Sigmoid colon (tissue), 7 donors: Measurements from ENCODE around the gene SULT4A1. TPM values are rescaled to one million over a fixed set of nuclear protein-coding genes. Genes with fewer than 3 reads are reported as not detected.

Experiments used
- DNase-seq: peaks from one replicate; pipeline ENCODE4 v3.0.0-alpha.2; 2019
- H3K27ac ChIP-seq, 4 donors: fragments of 200-600 bp; sonication (generic); one replicate each; pipeline ENCODE4 v1.5.1; 2016 to 2019; ENCODE audit warnings: mild to moderate bottlenecking in 1 of 4
- H3K27me3 ChIP-seq, 3 donors: fragments of 200-600 bp; sonication (generic); one replicate each; pipeline ENCODE4 v1.5.1; 2019; ENCODE audit warnings: mild to moderate bottlenecking in 1 of 3
- H3K36me3 ChIP-seq, 4 donors: fragments of 200-600 bp; sonication (generic); one replicate each; pipeline ENCODE4 v1.5.1; 2016 to 2019
- H3K4me1 ChIP-seq, 4 donors: fragments of 200-600 bp; sonication (generic); one replicate each; pipeline ENCODE4 v1.5.1; 2017 to 2019
- H3K4me3 ChIP-seq, 4 donors: fragments of 200-600 bp; sonication (generic); one replicate each; pipeline ENCODE4 v1.5.1; 2017 to 2019; ENCODE audit warnings: mild to moderate bottlenecking in 2 of 4, moderate library complexity in 1 of 4
- H3K9me3 ChIP-seq, 4 donors: fragments of 200-600 bp in 3 of 4; sonication (generic) in 3 of 4; one replicate each; pipeline versions ENCODE4 v1.5.1 to v1.6.1; 2013 to 2019
- EP300 ChIP-seq, 4 donors: sonication (generic); formaldehyde crosslinking; IDR thresholded peaks; one replicate each; pipeline ENCODE4 v1.6.1; 2017; ENCODE audit warnings: antibody characterized with exemption in 4 of 4
- POLR2A ChIP-seq, 2 donors: fragments of 450-650 bp; IDR thresholded peaks; one replicate each; pipeline ENCODE4 v1.6.1; 2016; ENCODE audit warnings: antibody characterized with exemption in 2 of 2, mild to moderate bottlenecking in 2 of 2, moderate library complexity in 2 of 2
- POLR2AphosphoS5 ChIP-seq, 4 donors: sonication (generic); formaldehyde crosslinking; IDR thresholded peaks; one replicate each; pipeline ENCODE4 v1.6.1; 2017; ENCODE audit warnings: antibody characterized with exemption in 4 of 4
- WGBS, 2 donors: extraction: QIAGEN DNeasy Blood & Tissue Kit; methylation state at CpG; one replicate each; pipeline ENCODE4 v1.1.7; 2013; 5-methylcytosine and 5-hydroxymethylcytosine counted together
- intact Hi-C: fragments of 100-400 bp; cut with DNase I; formaldehyde crosslinking; loops from one replicate; pipeline ENCODE4 v1.15.1; 2023
- polyA plus RNA-seq, 3 donors: library from polyadenylated mRNA; stranded (reverse); fragments of 200-250 nt; gene quantifications; one replicate each; pipeline ENCODE4 v1.2.3, GENCODE V29; 2013
- total RNA-seq, 4 donors: library from RNA; depleted of rRNA; stranded (reverse); fragments of >200 nt; gene quantifications; one replicate each; pipeline ENCODE4 v1.1.0, GENCODE V29; 2016
- TF ChIP-seq, protein P1 (sequence below), 4 experiments: fragments of 450-650 bp in 3 of 4; fragments of 200-600 bp in 1 of 4; IDR thresholded peaks; one replicate each; pipeline ENCODE4 v1.5.1; 2016 to 2019; ENCODE audit warnings: antibody characterized with exemption in 4 of 4, mild to moderate bottlenecking in 3 of 4, moderate library complexity in 2 of 4
- donor health status: healthy with polysubstance abuse.
- donor health status: Bipolar disorder and iron deficiency.
- donor health status: healthy.

The SULT4A1 gene
- total and polyA plus RNA-seq, 7 donors, result 1.3 to 3.9 (median 2.2) TPM; not detected in 2

DNA sequence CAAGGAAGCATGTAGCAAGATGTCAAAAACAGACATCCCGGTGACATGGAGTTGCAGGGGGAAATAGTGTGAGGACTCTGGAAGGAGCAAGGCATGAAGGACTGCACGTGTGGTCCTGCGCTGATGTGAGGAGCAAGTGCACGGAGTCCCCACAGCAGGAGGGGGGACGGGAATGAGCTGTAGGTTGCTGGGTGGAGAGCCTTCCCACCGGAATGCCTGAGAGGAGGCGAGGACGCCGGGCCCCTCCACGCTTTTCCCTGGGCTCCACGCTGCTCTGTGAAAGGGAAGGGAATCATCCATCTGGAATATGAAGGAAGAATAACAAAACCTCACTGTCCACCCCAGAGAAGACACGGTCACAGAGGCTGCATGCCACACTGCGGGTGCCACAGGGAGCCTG lies 26.6 kb downstream of the SULT4A1 start:
- no peak for DNase-seq
- WGBS, 2 donors, result 85 to 93% methylated on average over 13 of the region's 13 CpGs
- Histone ChIP-seq H3K36me3 (no peaks in the 10 kb centered on the region), H3K9me3 (no peaks in the 10 kb centered on the region), H3K27me3 (peaks cover 0 to 17% (median 0%) of the 10 kb centered on the region in 3 donors), H3K4me1 (no peaks in the 10 kb centered on the region), H3K4me3 (no peak overlapping the region), H3K27ac (no peak overlapping the region)
- intact Hi-C loops, result no loop called here
- TF ChIP-seq, protein P1, sequence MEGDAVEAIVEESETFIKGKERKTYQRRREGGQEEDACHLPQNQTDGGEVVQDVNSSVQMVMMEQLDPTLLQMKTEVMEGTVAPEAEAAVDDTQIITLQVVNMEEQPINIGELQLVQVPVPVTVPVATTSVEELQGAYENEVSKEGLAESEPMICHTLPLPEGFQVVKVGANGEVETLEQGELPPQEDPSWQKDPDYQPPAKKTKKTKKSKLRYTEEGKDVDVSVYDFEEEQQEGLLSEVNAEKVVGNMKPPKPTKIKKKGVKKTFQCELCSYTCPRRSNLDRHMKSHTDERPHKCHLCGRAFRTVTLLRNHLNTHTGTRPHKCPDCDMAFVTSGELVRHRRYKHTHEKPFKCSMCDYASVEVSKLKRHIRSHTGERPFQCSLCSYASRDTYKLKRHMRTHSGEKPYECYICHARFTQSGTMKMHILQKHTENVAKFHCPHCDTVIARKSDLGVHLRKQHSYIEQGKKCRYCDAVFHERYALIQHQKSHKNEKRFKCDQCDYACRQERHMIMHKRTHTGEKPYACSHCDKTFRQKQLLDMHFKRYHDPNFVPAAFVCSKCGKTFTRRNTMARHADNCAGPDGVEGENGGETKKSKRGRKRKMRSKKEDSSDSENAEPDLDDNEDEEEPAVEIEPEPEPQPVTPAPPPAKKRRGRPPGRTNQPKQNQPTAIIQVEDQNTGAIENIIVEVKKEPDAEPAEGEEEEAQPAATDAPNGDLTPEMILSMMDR (IDR thresholded peaks at IDR 0.05), result no peak
- TF ChIP-seq EP300 (IDR thresholded peaks at IDR 0.05) (no peak), POLR2A (IDR thresholded peaks at IDR 0.05) (no peak), POLR2AphosphoS5 (IDR thresholded peaks at IDR 0.05) (no peak)

DNA sequence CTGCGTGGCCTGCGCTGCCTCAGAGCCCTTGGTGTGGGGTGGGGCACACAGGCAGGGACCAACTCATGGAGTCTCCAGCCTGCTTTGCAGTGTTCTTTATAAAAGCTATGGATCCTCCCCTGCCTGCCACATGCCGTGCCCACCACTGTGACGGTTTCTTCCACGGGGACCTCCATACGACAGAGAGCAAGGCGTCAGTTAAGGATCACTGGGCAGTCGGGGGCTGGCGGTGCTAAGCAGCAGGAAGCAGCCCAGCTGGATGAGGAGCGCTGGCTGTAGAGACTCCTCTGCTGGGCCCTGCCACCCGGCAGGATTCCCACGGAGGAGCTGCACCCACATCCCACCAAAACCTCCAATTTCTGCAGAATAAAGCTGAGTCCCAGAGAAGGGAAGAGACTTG lies 27.1 kb downstream of the SULT4A1 start:
- no peak for DNase-seq
- intact Hi-C loops, result no loop called here
- Histone ChIP-seq H3K4me3 (no peak overlapping the region), H3K4me1 (no peaks in the 10 kb centered on the region), H3K27ac (no peak overlapping the region), H3K36me3 (no peaks in the 10 kb centered on the region), H3K27me3 (peaks cover 0 to 17% (median 0%) of the 10 kb centered on the region in 3 donors), H3K9me3 (no peaks in the 10 kb centered on the region)
- 72 to 74% methylated on average over 12 of the region's 12 CpGs for WGBS, 2 donors
- TF ChIP-seq, protein P1 (IDR thresholded peaks at IDR 0.05), result no peak
- no peak for TF ChIP-seq POLR2A (IDR thresholded peaks at IDR 0.05)
- no peak for TF ChIP-seq EP300 (IDR thresholded peaks at IDR 0.05)
- no peak for TF ChIP-seq POLR2AphosphoS5 (IDR thresholded peaks at IDR 0.05)

DNA sequence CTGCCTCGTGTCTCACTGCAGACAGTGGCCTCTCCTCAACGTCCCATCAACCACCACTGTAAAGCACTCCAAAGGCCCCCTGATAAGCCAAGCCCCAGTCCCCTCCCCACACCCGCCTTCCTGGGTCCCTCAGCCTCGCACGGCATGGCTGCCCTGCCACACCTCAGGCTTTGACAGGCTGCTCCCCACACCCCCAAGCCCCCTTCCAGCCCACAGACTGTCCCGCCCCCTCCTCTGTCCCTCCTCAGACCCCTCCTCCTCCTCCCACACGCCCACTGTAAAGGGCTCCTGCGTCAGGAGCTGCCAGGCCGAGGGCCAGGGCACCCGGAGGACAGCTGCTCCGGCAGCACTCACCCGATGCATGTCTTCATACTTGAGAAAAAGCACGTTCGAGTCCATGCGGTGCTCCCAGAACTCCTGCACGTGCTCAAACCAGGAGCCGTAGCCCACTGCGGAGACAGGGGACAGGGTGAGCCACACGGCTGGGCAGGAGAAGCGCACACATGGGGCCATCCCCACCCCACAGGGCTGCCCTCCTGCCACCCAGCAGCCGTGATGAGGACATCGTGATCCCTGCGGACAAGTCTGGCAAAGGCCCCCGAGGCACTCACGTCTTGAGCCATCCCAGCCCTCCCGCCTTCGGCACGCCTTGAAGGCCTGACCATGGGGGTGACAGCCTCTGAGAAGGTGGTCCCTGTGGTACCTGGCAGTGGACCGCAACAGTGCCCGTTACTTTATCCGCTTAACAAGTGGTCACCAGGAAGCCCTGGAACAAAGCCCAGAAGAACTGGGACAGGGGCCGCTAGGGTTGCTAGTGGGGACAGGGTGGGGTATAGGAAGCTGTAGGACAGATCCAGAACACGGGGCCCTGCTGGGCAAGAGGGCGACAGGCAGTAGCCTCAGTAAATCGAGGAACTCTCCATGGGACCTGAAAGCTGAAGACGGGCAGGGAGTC lies 28.8 kb downstream of the SULT4A1 start:
- Histone ChIP-seq H3K27me3 (peaks cover 0 to 17% (median 0%) of the 10 kb centered on the region in 3 donors), H3K4me3 (no peak overlapping the region)
- 71 to 83% methylated on average over 36 of the region's 36 CpGs for WGBS, 2 donors

DNA sequence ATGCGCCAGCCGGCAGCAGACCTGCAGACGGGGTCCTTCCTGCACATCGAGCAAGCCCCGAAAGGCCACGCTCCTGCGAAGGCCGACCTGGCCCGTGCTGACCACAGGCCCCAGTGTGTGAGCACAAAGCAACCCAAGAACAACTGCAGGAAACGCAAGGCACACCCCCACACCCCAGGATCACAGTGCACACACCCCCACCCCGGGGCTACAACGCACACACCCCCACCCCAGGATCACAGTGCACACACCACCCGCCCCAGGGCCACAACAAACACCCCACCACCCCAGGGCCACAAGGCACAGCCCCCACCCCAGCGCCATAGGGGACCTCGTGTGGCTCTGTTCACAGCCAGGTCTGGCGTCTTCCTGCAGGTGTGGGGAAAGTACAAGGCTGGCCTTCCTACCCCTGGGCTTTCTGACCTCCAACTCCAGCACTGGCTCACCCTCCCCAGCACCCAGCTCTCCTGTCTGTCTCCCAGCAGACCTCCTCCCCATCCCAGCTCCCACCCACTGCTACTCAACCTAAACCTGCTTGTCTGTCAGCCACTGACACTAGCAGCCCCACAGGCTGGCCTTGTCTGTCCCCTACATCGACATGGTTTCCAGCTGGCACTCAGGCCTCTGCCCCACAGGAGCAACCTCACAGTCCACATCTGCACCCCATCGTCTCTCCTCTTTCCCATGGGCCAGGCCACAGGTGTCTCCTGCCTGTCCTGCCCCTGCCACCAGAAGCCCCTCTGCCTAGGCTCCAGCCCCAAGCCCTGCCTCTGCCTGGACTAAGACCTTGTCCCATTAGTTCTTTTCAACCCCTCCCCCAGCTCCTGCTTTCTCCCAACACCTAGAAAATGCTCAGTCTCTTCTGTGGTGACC lies 29.7 kb downstream of the SULT4A1 start:
- peaks cover 0 to 5% (median 1%) of the 10 kb centered on the region in 4 donors for H3K4me1 ChIP-seq
- peak; percentile 57 for DNase-seq
- H3K27me3 ChIP-seq, result peaks cover 0 to 17% (median 0%) of the 10 kb centered on the region in 3 donors
- no peak overlapping the region for H3K27ac ChIP-seq
- TF ChIP-seq POLR2AphosphoS5 (IDR thresholded peaks at IDR 0.05) (no peak), EP300 (IDR thresholded peaks at IDR 0.05) (no peak), POLR2A (IDR thresholded peaks at IDR 0.05) (no peak)
- TF ChIP-seq, protein P1 (IDR thresholded peaks at IDR 0.05), result no peak
- no peak overlapping the region for H3K4me3 ChIP-seq
- H3K9me3 ChIP-seq, result no peaks in the 10 kb centered on the region
- intact Hi-C loops, result no loop called here
- no peaks in the 10 kb centered on the region for H3K36me3 ChIP-seq
- 88 to 90% methylated on average over 18 of the region's 18 CpGs for WGBS, 2 donors

More for the DNA sequence above, 28.8 kb downstream of the SULT4A1 start:
- DNase-seq, result peak; percentile 36
- intact Hi-C loops, result no loop called here
- Histone ChIP-seq H3K27ac (no peak overlapping the region), H3K4me1 (no peaks in the 10 kb centered on the region), H3K9me3 (no peaks in the 10 kb centered on the region), H3K36me3 (no peaks in the 10 kb centered on the region)
- TF ChIP-seq POLR2A (IDR thresholded peaks at IDR 0.05) (no peak), POLR2AphosphoS5 (IDR thresholded peaks at IDR 0.05) (no peak), EP300 (IDR thresholded peaks at IDR 0.05) (no peak)
- TF ChIP-seq, protein P1 (IDR thresholded peaks at IDR 0.05), result no peak
